Glutamatergic neuron (in vitro differentiated cells): ENCODE results near the gene SCAI. TPM values are rescaled to one million over a fixed set of nuclear protein-coding genes. Genes with fewer than 3 reads are reported as not detected.
"Not testable (repeated sequence)": the region's sequence is repeated elsewhere in the genome, so short reads cannot be mapped to it uniquely, and the experiment has no call there.

Experiments
- DNase-seq: peaks from one replicate; pipeline ENCODE4 v3.0.0; 2022
- H3K27ac Mint-ChIP-seq: one replicate; pipeline ENCODE4 v1.8.0; 2020; ENCODE audit warnings: mild to moderate bottlenecking, mixed read lengths, inconsistent platforms; ENCODE audit not compliant: unreplicated experiment
- H3K27me3 Mint-ChIP-seq: one replicate; pipeline ENCODE4 v1.8.0; 2020; ENCODE audit warnings: mild to moderate bottlenecking, moderate library complexity, mixed read lengths, inconsistent platforms; ENCODE audit not compliant: unreplicated experiment
- H3K36me3 Mint-ChIP-seq: one replicate; pipeline ENCODE4 v1.8.0; 2020; ENCODE audit warnings: mild to moderate bottlenecking, mixed read lengths, inconsistent platforms; ENCODE audit not compliant: unreplicated experiment
- H3K4me1 Mint-ChIP-seq: one replicate; pipeline ENCODE4 v1.8.0; 2020; ENCODE audit warnings: mild to moderate bottlenecking, low read depth, mixed read lengths, inconsistent platforms; ENCODE audit not compliant: unreplicated experiment
- H3K4me3 Mint-ChIP-seq: one replicate; pipeline ENCODE4 v1.8.0; 2020; ENCODE audit warnings: mild to moderate bottlenecking, mixed read lengths, inconsistent platforms; ENCODE audit not compliant: unreplicated experiment
- H3K9me3 Mint-ChIP-seq: one replicate; pipeline ENCODE4 v1.8.0; 2020; ENCODE audit warnings: mild to moderate bottlenecking, moderate library complexity, mixed read lengths, inconsistent platforms; ENCODE audit not compliant: unreplicated experiment
- CTCF ChIP-seq: fragments of 200-600 bp; sonication (generic); IDR thresholded peaks from one replicate; pipeline ENCODE4 v1.5.0; 2021; ENCODE audit not compliant: partially characterized antibody, unreplicated experiment
- total RNA-seq: library from RNA; stranded (reverse); fragmentation: NEBNext Ultra II Directional; extraction: Animal tissue kit (Norgen Biotek cat#: 25700); gene quantifications from one replicate; pipeline ENCODE4 v1.2.1, GENCODE V29; 2021; ENCODE audit not compliant: unreplicated experiment

Gene SCAI
- total RNA-seq, 1 donor from 2014 or later: 13.7 TPM

- no peak overlapping the region for H3K4me3 Mint-ChIP-seq
- TF ChIP-seq CTCF: no peak
- no peak for DNase-seq
- H3K27me3 Mint-ChIP-seq: no peaks in the 10 kb centered on the region
- H3K36me3 Mint-ChIP-seq: no peaks in the 10 kb centered on the region
- H3K9me3 Mint-ChIP-seq: no peaks in the 10 kb centered on the region
- H3K27ac Mint-ChIP-seq: no peak overlapping the region
- H3K4me1 Mint-ChIP-seq: no peaks in the 10 kb centered on the region
These were observed 118.4 kb downstream of the SCAI start for GRCh38 chr9:125024917-125025316.

GRCh38 chr9:125021069-125021468, 122.3 kb downstream of the SCAI start:
- Mint-ChIP-seq H3K9me3 (no peaks in the 10 kb centered on the region), H3K36me3 (no peaks in the 10 kb centered on the region), H3K4me3 (no peak overlapping the region), H3K27ac (no peak overlapping the region), H3K27me3 (no peaks in the 10 kb centered on the region), H3K4me1 (no peaks in the 10 kb centered on the region)
- DNase-seq: no peak
- no peak for TF ChIP-seq CTCF

- H3K36me3 Mint-ChIP-seq, H3K9me3 Mint-ChIP-seq, H3K27ac Mint-ChIP-seq, H3K27me3 Mint-ChIP-seq, H3K4me3 Mint-ChIP-seq, DNase-seq, H3K4me1 Mint-ChIP-seq: not testable (repeated sequence)
These were observed 127.7 kb downstream of the SCAI start for GRCh38 chr9:125015655-125016054.

GRCh38 chr9:125012013-125012412, 131.3 kb downstream of the SCAI start:
- not testable (repeated sequence) for H3K4me1 Mint-ChIP-seq, H3K9me3 Mint-ChIP-seq, H3K36me3 Mint-ChIP-seq, H3K27ac Mint-ChIP-seq, H3K27me3 Mint-ChIP-seq, H3K4me3 Mint-ChIP-seq, DNase-seq

- H3K36me3 Mint-ChIP-seq: no peaks in the 10 kb centered on the region
- H3K27ac Mint-ChIP-seq: no peak overlapping the region
- H3K27me3 Mint-ChIP-seq: no peaks in the 10 kb centered on the region
- H3K4me3 Mint-ChIP-seq: no peak overlapping the region
- no peaks in the 10 kb centered on the region for H3K9me3 Mint-ChIP-seq
- H3K4me1 Mint-ChIP-seq: no peaks in the 10 kb centered on the region
- DNase-seq: no peak
- no peak for TF ChIP-seq CTCF
These were observed 134.7 kb downstream of the SCAI start for GRCh38 chr9:125008599-125008998.

GRCh38 chr9:125003332-125003731, 140.0 kb downstream of the SCAI start:
- H3K36me3 Mint-ChIP-seq: no peaks in the 10 kb centered on the region
- TF ChIP-seq CTCF: no peak
- H3K4me1 Mint-ChIP-seq: no peaks in the 10 kb centered on the region
- no peak overlapping the region for H3K27ac Mint-ChIP-seq
- H3K27me3 Mint-ChIP-seq: no peaks in the 10 kb centered on the region
- no peak for DNase-seq
- H3K4me3 Mint-ChIP-seq: no peak overlapping the region
- no peaks in the 10 kb centered on the region for H3K9me3 Mint-ChIP-seq
